NCI-H187 treated with DMSO at 0.1 percent for 48 hours (cell line): ENCODE data around the gene MR1.
A peak's percentile ranks its signal among the peaks of the same experiment; 100 is the strongest.

Experiments
- DNase-seq: peaks from one replicate; lab custom pipeline; 2025; lab: John Stamatoyannopoulos, UW

Gene MR1

DNA sequence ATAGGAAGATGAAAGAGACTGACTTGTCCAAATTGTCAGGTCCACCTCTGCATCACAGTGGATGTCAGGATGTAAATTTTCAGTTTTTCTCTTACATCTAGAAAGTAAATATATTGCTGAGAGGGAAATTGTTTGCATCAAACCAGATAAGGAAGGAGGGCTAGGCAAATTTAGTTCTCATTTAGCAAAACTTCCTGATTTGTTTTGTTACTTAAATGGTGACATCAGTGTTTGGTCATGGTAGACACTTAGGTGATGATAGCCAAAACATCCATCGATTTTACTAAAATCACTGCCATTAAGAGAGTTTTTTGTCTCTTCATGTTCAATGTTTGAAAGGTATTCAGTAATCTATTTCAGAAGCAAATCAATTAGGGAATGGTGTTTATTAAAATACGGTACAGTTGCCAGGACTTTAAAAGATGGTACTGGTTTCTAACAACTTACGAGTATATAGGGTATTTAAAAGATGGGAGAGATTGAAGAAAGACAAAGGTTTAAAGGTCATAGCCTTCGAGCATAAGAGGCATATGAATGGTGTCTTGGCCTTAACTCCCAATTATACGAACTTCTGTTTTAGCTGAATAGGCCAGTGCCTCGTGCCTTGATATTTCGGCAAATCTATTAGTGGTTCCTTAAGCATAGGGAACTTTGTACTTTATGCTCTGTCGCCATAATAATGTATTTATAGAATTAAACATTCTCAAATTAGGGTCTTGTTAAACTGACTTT is 57.7 kb downstream of the MR1 start:
- DNase-seq: no peak

DNA sequence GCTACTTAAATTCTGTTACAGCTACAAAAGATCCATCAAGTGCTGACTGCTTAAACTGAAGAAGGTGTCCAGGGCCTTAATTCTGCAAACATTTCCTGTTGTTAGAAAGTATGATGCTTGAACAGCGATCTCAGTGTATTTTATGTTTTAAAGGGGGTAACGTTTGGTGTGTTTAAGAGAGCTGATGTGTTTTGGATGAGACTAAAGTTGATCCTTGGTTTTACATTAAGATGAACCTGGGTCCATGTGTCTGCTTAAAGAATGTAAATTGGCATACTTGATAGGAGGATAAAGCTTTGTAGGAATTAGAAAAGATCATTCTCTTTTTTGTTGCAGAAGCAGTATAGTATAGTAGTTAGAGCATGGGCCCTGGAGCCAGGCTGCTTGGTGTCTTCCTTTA is 58.3 kb downstream of the MR1 start:
- no peak for DNase-seq

DNA sequence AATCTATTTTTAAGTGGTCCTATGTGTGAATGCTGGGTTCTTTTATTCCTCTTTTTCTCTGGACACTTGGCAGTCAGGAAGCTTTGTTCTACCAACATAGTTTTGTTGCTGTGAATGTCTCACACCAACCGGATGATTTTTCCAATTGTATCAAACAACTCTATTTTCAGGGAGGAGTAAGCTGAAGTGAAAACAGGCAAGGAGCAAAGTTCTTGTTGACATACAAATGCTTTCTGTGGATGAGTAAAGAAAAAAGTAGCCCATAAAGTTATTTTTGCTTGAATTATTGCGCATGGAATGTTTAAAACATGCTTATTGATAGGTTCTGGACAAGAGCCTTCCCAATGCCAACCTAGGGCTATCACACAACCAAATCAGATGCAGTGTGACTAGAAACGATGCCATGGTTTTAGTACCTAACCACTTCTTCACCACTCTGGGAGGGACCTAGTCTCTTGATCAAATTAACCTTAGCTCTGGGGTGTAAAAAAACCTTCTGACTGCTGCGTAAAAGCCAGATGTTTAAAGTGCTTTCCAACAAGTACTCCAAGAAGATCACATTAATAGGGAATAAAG is 59.2 kb downstream of the MR1 start:
- DNase-seq: no peak

DNA sequence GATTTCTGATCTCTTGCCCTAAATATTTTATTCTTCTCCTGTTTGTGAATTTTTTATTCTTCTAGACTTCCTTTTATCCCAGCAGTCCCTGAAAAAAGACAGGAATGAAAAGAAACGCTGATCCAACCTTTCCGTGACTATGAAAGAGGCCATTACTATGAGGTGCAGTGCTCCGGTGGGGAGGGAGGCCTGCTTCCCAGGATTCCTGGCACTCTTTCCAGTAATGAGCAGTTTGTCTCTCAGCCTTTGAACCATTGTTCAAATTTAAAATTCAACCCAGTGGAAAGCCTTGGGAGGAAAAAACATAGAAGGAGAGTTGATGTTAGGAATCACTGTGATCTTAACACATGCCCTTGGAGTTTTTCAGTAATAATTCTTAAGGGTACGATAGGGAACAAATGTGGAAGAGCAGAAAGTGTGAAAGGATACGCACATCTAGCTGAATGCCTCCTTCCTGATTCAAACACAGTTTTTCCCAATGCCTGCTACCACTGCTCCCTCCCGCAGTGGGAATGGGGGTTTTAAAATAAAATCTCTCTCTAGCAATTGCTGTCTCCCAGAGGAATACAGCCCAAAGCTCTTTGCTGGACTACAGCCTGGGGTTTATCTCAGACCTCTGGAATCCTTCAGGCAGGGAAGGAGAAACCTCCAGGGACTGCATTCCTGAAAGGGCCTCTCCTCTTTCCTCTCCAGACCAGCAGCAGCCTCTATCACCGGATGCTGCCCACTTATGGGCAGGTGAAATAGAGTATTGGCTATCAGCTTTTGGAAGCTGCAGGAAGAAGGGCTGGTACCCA is 60.8 kb downstream of the MR1 start:
- no peak for DNase-seq

DNA sequence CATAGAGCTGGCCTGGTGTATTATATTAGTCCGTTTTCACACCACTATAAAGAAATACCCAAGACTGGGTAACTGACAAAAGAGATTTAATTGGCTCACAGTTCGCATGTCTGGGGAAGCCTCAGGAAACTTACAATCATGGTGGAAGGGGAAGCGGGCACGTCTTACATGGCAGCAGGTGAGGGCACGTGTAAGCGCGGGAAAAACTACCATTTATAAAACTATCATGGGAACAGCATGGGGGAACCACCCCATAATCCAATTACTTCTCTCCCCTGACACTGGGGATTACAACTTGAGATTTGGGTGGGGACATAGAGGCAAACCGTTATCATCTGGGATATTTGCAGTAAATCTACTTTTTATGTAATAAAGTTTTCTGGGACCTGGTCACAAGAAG is 61.5 kb downstream of the MR1 start:
- no peak for DNase-seq

DNA sequence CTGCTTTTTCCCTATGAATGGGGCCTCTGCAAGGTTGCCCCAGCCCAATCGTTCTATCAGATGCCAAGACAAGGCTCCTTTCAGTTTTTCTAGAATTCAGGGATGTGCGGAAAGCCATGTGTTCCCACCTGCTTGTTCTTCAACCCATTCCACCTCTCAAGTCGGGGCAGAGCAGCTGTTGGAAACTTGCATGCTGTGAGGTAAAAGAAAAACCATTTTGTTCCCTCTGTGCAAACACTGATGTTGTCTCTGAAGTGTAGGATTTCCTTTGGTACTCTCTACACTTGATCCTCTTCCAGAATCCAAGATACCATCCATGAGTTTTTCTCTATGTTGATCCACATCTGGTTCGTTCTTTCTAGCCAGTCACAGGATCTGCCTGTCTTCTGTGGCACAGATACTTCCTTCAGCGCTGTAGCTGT is 62.0 kb downstream of the MR1 start:
- peak; percentile 54 for DNase-seq

DNA sequence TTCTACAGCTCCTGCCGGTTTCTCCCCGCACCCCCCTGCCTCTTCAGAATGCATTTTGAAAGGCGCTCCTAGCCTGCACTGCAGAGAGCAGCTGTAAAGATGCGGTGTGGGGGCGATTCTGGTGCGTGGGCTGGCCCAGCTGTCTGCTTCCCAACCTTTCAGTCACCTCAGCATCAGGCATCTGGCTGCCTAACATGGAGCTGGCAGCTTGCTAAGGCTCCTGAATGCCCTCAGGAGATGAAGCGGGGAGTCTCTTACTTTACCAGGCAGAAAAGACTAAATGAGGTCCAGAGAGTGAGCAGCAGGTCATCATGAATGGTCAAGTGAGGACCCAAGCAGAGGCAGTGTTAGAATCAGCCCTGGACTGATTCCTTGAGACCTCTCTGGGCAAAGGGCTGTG is 63.5 kb downstream of the MR1 start:
- DNase-seq: no peak

DNA sequence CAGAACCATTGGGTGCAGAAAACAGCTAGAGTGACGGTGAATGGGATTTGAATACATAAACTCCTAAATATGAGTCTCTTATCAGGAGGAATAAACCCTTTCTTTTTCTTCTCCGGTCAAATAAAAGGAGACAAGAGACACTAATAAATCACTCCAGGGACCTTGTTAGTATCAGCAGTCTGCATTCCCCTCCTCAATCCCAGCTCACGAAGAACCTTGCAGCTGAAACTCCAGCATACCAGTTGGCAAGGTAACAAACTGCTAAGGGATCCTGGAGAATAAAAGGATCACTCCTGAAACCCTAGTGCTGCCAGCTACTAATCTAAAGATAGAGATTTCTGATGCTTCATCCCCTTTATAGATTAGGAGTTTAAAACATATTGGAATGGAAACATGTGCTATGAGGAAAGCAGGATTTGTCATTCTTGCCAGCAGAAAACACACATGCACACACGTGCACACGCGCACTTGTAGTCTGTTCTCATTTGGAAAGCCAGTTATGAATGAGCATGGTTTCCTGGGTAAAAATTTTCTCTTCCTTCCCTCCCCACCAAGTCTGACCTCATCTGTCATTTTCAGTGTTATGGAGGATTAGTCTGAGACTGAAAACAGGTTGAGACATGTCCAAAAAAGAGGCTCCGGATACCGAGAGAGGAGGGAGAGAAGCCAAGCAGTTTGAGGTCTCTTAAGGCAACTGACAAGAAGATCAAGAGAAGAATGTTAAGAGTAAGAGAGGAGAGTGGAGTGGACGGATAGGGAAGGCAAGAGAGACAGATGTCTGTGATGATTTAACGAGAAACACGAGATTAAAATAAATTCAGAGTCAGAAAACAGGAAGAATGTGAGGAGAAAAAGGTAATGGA is 65.6 kb downstream of the MR1 start:
- peak; percentile 75 for DNase-seq

DNA sequence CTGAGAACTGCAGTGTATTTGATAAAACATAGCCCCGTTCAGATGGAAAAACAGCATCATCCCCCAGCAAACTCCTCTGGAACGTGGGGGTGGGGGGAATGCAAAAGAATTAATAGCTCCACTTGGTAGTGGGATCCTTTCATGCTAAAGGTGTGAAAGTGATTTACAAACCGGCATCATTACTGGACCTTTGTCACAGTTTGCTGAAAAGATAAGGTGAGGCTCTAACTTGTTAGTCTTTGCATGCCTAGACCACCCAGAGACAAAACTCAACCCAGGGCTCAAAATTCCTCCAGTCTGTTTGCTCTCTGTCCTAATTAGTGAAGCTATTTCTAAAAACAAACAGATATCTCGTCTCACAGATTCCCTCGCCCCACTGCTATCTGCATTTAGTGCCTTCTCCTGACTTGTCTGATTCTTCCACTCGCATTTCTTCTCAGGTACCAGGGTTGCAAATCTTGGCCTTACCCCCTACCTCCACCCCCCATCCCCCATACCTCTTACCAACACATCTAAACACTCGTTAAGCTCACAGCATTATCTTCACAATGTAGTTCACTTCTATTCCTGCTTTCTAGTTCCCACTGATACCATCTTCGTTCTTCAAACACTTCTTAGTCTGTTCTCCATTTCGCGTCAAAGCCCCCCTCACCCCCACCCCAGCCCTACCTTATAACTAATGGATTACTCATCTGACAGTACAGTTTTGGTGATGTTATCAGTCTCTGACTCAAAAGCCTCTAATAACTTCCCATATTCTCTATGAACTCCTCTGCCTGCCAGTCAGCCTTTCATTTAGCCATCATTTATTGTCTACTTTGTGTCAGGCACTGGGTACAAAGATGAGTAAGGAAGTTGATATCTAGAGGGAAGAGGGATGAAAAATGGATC is 66.5 kb downstream of the MR1 start:
- no peak for DNase-seq

DNA sequence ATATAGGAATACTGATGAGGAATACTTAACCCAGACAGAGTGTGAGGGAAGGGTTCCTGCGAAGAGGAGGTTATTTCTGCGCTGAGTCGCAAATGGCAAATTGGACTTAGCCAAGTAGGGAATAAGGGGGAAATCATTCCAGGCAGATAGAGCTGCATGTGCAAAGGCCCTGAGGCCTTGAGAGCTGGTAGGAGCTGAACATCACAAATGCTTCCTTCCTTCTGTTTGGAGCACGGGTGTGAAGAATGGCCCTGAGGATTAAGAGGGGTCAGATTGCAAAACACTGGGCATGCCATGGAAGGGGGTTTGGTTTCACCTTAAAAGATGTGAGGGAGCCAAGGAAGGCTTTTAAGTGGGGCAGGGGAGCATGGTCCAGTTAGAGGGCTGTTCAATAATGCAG is 67.2 kb downstream of the MR1 start:
- DNase-seq: no peak

DNA sequence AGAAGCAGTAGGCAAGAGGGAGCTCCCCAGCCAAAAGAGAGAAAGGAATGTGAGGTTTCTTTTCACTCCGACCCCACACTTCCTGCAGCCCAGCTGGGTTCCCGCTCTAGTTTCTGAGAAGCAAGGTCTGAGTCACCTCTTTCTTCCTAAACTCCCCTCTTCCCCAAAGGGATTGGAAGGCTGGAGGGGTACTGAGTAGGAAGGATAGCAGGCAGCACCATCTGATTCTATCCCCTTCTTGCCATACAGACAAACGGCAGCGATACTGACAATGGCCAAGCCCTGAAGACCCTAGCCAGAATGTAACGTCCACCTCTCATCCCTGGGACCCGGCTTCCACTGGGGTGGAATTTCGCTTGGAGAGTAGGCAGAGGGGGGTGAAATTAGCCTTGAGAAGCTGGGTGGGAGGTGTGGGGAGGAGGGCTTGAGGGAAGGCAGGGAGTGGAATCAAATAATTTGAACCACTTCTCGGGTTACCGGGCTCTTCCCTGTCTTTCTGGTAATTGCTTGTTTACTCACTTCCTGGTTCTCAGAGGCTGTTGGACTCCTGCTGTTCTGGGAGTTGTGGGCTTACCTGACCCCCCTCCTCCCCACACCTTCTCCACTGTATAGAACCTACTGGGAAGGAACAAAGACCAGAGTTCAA is 67.9 kb downstream of the MR1 start:
- peak; percentile 99 for DNase-seq

DNA sequence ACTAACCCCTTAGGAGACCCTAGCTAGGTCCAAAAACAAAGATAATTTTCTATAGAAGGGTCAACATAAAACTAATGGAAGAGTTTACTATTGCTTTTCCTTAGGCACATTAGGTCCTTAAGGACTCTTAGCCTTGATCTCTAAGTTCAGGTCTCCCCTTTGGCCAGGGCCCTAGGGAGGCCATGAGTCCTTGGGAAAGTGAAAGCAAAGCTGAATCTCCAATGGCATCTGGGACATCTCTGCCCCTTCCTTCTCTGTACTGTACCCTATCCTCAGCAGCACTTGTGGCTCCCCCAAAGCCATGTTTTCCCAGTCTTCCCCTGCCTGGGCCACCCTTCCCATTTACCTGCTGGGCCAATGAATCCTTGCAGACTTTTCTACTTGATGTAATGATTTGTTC is 69.1 kb downstream of the MR1 start:
- no peak for DNase-seq

DNA sequence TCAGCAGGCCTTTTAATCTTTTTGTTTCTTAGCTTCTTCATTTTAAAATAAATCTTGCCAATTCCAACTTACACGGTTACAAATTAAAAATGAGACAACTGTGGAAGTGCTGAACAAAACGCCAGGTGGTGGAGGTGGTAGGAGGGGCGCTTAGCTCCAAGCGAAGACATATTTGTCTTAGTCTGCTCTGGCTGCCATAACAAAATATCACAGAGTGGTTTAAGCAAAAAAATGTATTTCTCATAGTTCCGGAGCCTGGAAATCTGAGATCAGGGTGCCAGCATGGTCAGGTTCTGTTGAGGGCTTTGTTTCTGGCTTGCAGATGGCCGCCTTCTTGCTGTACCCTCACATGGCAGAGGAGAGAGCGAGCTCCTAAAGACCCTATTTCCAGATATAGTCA is 69.6 kb downstream of the MR1 start:
- no peak for DNase-seq

DNA sequence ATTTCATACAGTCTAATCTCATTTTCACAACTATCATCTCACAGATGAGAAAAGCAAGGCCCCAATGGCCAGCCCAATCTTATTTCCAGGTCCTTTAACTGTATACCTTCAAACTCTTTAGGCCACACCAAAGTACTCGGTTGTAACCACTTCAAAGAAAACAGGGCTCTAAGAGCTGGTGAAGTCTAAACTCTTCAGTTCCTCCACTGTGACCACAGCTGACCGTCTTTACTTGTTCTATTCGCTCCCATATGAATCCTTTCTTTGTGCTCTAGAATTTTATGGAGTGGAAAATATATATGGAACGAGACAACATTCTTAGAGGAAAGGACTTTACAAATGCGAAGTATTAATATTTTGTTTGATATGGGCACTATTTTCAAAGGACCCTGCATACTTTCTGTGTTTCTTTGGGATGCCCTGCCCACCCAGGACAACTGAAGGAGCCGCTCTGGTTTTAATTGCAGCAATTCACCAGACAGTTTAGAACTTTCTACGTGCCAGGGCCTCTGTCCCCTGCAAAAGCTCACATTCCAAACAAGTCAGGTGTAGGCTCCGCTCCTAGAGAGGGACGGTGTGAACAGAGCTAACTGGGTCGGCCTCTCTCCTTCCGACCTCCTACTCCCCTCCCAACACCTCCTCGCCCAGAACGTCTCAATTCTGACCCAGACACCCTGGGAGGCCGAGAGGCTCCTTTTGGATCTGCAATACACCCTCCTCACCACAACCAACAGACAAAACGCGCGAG is 70.4 kb downstream of the MR1 start:
- no peak for DNase-seq

DNA sequence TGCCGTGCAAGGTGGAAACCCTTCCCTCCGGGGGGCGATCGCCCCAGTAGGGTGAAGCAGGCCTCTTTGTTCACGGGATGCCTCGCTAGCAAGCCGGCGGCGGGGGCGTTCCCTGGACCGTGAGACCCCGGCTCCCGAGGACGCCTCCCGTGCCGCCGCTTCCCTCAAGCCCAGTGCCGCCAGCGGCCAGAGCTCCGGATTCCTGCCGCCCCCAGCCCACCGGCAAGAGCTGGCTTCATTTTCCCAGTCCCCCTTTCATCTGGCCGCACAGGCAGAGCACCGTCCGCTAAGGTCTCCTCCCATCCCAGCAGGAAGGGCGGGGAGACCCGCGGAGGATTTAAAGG is 71.0 kb downstream of the MR1 start:
- DNase-seq: no peak

DNA sequence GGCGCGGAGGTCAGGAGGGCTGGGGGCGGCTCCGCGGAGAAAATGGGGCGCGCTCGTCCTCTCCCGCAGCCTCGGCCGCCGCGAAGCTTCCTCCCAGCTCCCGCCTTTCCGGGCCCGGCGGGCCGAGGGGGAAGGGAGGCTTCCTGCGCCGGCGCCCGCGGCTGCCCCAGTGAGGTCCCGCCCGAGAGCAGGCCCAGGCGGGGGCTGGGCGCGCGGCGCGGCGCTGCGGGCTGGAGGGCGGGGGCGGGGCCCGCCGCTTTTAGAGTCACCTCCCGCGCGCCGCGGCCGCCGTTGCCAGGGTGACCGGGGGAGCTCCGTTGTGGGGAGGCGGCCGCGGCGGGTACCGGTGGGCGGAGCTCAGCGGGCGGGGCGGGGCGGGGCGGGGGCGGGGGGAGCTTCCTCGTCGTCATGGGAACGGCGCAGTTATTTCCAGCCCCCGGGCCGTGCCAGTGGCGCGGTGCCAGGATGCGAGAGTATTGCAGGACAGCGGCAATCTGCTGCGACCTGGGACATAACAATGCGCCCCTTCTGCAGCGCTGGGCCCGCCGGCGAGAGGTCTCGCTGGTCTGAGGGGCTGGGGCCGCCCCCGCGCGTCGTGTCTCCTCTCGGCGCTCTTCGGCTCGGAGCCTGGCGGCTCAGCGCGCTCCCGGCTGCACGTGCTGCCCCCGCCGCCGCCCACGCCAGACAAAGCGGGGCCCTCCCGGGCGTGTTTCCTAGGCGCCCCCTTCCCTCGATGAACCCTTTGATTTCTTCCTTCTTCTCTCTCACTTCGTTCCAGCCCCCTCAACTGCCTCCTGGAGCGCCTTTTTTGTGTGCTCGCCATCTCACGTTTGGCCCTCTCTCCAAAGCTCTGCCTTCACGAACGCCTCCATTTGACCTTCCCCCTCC is 71.6 kb downstream of the MR1 start:
- DNase-seq: peak; percentile 86

DNA sequence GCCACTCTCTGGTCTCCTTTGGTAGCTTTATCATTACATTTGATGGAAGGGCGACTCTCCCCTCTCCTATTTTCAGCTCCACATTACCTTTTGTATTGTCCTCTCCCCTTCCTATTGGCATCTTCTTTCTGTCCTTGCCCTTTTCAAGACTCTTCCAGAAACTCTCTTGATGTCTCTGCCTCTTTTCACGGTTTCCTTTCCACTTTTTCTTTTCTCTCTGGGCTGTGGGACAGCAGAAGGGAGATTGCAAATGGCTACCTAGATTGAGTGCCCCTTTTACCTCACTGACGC is 72.2 kb downstream of the MR1 start:
- no peak for DNase-seq

DNA sequence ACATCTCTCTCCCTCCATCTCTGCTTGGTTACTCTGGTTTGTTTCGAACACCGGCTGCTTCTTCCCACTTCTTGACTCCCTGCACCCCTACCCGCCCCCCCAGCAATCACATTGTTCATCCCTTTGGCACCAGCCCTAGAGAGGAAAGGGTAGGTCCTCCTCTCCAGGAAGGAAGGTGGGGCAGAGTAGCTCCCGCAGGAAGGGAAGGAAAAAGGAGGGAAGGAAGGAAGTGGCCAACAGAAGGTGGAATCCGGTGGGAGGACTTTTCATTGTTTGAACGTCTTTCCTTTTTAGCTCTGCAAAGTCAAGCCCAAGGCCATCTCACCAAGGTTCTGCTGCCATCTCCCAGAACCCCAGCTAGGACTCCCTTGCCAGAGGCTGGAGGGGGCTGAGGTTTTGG is 72.7 kb downstream of the MR1 start:
- DNase-seq: no peak

DNA sequence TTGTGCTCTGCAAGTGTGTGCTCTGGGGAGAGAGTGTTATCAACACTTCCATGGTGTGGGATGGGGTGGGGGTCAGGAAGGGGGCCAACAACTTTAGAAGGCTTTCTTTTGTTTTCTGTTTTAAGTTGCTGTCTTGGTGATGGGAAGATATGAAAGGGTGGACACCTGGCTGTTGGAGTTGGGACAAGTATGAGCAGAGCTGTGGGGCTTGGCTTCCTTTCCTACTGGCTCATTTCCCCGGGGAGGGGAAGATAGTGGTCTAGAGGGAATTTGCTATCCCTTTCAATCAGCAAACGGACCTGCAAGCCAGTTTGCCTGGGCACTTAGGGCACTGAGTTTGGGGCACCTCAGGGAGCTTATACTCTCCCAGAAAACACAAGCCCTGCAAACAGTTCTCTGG is 73.9 kb downstream of the MR1 start:
- DNase-seq: no peak
